ENCODE results near the gene LRCOL1.

LRCOL1 gene

GRCh38 chr12:132610051-132610759, at the start of gene LRCOL1:
Gene LRCOL1 (minus strand): TSS chr12:132610582. CDS start chr12:132606251, 4,331 bp downstream.
- no peak for DNase-seq

GRCh38 chr12:132660052-132660451, 49.7 kb upstream of the LRCOL1 start:
- DNase-seq: no peak

GRCh38 chr12:132659146-132659545, 48.8 kb upstream of the LRCOL1 start:
- no peak for DNase-seq

- no peak for DNase-seq
These were observed 47.9 kb upstream of the LRCOL1 start for GRCh38 chr12:132658149-132658894.

GRCh38 chr12:132657004-132657727, 46.8 kb upstream of the LRCOL1 start:
- DNase-seq: no peak

- DNase-seq: no peak
These were observed 43.3 kb upstream of the LRCOL1 start for GRCh38 chr12:132653567-132654290.

GRCh38 chr12:132651444-132652100, 41.2 kb upstream of the LRCOL1 start:
- peak; percentile 100 for DNase-seq

- DNase-seq: no peak
These were observed 39.0 kb upstream of the LRCOL1 start for GRCh38 chr12:132649226-132649945.

GRCh38 chr12:132648616-132649225, 38.3 kb upstream of the LRCOL1 start:
- DNase-seq: no peak

- DNase-seq: no peak
These were observed 37.5 kb upstream of the LRCOL1 start for GRCh38 chr12:132647858-132648257.

GRCh38 chr12:132646850-132647249, 36.5 kb upstream of the LRCOL1 start:
- DNase-seq: no peak

GRCh38 chr12:132642846-132643835, 32.8 kb upstream of the LRCOL1 start:
- no peak for DNase-seq

GRCh38 chr12:132641811-132642650, 31.6 kb upstream of the LRCOL1 start:
- DNase-seq: no peak

GRCh38 chr12:132640936-132641335, 30.6 kb upstream of the LRCOL1 start:
- no peak for DNase-seq

GRCh38 chr12:132639956-132640520, 29.7 kb upstream of the LRCOL1 start:
- no peak for DNase-seq

- DNase-seq: no peak
These were observed 28.4 kb upstream of the LRCOL1 start for GRCh38 chr12:132638541-132639408.

GRCh38 chr12:132637811-132638210, 27.4 kb upstream of the LRCOL1 start:
- no peak for DNase-seq

Data from NCI-H1105 treated with DMSO at 0.1 percent for 48 hours (cell line).